Cerebellar cortex (tissue), 1 donor: ENCODE results near the gene CYTH1.

ENCODE experiments used
- DNase-seq: peaks from one replicate; pipeline ENCODE4 v3.0.0-alpha.2; 2015; ENCODE audit warnings: low spot score

The CYTH1 gene

DNA sequence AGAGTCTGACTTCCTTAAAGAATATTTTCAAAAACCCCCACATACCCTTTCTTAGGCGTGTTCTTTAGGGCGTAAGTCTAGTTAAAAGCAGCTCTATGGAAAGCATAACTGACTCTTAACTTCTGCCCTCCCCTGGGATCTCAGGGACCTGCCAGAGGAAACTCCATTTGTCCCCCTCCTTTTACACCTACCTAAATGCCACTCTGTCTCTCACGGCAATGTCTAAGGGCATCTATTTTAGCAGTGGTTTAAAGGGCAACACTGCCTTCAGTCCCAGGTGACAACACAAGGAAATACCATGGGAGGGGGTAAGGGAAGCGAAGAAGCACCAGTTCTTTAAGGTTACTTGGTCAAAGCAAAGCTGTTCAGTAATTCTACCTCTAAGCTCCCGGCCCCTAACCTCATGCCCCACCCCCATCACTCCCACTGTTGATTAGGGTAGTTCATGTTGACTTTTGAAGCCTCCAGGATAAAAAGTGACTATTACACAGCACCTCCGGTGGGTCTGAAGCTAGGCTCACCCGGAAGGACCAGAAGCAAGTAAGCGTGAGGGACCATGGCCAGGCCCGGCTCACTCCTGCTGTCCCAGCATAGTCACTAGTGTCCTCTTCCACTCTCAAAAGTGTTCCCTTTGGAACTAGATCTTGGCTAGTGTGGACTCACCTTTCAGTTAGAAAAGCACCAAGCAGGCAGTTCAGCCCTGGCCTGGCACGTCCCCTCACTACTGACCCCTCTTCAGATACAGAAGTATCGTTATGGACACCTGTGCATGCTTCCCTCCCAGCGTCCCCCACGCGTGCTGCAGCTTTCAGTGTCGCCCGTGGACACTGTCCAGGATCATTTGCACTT is 47.1 kb downstream of the CYTH1 start:
- no peak for DNase-seq

DNA sequence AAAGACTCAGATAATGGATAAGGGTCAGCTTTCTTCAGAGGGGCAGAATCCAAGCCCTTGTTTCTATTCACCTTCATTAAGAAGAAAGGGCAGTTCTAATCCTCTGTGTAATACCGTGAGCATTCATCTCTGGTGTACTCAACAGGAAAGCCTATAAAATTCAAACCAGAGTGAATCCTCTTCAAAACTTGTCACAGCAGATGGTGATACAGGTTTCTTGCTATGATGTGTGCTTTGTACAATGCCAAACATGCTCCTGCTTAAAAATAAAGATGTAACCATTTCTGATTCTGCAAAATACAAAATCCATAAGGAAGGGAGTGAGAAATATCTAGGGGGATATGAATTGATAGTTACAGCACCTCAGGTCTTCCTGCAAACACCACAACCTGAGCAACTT is 49.7 kb downstream of the CYTH1 start:
- DNase-seq: no peak

DNA sequence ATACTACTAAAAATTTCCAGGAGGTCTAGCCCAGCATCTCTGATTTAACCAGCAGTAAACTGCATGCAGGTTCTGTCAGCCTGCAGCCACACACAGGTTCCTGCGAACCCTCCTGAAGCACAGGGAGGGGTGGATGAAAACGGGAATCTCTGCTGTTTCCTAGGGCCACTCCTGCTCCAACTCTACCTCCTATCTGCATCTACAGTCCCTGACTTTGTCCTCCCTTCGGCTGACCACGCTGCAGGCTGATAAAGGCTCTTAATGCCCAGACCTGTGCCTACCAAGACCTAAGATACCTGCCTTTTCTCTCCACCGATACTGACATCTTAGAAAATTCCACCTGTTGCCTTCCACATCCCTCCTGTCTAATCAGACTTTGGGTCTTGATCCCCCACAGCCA is 50.2 kb downstream of the CYTH1 start:
- no peak for DNase-seq

DNA sequence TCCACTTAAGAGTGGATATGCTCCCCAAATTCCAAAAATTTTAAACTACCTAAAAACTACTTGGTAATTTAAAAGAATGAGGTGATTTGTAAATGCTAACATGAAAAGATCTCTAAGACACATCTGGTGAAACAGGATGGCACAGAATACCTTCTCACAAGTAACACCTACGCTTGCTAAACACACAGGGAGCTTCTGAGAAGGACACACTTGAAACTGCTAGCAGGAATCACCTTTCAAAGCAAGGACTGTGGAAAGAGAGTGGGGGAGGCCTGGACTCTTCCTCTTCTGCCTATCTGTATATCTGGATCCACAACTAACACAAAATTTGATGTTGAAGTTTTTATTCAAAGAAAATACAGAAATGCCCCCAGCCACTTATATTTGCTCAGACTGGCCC is 52.4 kb downstream of the CYTH1 start:
- no peak for DNase-seq

DNA sequence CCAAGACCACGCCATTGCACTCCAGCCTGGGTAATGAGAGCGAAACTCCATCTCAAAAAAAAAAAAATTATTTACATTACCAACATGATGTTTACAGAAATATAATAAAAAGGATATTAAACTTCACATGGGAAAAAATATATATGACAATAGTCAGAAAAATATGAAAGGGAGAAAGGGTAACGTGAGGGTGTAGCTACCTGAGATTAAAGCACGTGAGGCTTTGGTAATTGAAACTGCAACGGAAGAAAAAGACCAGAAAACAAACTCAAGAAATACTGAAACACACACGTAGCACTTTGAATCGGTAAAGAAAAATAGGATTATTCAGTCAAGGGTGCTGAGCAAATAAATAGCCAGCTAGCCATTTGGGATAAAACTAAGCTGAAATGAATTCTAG is 53.6 kb downstream of the CYTH1 start:
- DNase-seq: no peak

DNA sequence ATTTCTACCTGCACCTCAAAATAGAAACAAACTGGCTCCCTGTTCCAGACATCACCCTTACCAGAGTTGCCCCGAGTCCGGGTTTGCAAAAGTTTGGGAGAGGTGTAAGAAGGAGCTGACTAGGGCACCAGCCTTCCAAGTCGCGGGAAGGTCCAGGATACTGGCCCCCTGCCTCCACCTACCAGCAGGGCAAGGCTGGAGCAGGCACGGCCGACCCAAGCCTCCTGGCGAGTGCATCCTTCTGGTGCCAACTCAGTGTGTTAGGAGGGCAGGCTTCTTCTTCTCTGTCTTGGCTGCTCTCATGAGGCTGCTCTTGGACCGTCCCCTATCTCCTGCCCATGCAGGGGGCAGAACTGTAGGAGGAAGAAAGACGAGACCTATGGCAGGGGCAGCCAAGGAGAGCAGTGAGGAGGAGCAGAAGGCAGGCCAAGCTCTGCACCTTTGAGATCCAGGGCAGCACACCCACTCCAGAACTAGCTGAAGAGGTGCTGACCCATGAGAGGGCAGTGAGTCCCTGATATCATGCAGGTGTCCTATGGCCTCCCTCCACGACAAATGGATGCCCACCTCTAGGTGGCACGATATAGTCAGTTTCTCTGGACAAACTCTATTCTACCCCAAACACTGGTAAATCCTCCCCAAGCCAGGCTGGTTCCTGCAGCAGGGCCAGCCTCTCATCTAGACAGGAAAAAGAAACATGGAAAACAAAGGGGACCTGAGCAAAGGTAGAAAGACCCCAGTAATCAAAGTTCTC is 54.4 kb downstream of the CYTH1 start:
- DNase-seq: no peak

DNA sequence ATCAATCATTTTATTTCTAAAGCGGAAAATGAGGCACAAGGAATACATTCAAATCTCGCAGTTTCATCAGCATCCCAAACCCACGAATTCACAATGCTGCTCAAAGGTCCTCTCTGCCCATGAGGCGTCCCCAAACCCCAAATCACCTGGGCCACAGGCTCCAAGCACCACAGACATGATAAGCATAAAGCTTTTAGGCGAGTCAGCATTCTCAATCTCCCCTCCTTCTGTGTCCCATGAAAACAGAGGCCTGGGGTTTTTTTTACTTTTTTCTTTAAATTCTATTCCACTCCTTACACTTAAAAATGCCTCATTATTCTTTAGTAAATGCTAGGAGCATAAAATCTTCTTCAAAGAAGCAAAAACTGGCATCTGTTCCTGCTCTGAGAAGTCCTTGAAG is 55.0 kb downstream of the CYTH1 start:
- DNase-seq: no peak

DNA sequence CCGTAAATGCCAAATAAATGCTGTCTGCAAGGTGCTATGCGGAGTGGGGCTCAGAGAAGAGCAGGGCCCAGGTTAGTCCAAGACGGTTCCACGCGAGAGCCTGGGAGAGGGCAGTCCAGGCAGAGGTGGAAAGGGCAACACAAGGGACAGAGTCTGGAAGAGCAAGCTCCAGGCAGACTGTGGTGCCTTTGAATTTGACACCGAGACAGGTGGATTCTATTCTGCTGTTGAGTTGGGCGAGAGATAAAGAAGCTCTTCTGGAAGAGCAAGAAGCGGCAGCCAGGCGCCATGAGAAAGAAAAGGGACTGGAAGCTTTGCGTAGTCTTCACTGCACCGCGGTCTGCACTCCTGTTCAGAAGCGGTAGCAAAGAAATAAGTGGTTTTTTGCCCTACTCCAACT is 55.6 kb downstream of the CYTH1 start:
- no peak for DNase-seq

DNA sequence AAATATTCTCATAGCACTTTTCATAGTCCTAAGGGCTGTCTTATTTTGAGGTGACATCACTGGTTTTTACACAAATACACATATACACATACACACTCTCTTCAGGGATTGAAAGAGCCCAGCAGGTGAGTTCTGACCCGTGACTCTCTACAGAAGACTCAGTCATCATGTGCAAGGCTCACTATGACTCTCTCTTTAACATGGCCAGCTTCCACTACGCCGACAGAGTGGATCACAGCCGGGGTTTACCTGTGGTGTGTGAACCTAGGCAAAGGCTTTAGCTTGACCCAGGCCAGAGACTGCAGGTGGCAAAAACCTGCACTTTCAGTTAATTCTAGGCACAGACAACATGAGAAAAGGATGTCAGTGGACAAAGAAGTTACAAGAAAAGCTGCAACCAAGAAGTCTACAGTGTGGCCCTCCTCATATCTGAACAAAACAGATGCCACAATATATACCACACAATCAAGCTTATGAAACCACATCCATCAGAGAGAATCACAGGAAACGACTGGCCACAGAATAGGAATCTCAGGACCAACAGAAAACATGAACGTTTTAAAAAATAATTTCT is 56.5 kb downstream of the CYTH1 start:
- no peak for DNase-seq

DNA sequence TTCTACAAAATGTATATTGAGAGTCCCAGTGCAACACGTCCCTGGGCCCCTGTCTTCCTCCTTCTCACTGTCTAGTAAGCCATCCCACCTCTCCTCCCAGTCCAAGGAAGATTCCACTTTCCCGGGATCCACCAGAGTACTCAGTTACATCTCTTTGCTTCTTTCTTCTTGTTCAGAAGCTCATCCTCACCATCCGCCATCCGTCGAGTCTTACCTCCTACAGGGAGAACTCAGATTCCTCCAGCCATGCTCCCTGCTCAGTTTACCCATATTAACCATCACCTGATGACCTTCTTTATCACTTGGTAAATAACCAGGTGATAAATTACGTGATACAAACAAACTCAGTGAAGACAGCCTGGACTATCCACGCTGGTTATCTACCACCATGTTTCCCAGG is 57.1 kb downstream of the CYTH1 start:
- DNase-seq: no peak

DNA sequence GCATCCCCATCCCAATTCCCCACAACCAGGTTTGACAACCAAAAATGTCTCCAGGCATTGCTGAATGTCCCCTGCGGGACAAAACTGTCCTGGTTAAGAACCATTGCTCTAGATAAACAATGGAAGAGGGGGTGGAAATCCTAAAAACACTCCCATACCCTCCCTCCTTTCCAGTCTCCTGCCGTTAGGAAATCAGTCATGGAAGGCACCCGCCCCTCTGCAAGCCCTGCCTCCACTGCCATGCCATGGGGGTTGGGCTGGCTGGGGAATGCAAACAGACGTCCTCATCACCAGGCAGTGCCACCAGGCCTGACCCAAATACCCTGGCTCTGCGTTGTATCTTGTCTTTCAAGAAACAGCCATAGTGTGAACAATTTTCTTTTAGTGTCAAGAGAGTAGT is 57.5 kb downstream of the CYTH1 start:
- peak; percentile 74 for DNase-seq

DNA sequence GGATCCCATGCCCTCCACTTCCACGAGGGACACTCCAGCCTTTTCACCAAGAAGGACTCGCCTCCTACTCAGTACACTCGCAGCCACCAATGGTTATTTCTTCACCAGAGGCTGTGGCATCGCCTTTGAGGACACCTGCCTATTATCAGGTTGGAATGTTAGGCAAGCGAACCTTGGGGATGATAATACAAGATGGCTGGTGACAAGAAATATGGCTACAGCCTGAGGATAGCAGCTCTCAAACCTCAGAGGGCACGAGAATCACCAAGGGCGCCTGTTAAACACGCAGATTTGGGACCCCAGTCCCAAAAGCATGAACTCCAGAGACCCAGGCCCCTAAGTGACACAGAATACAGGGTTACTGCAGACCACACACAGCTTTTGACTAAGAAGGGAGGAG is 58.1 kb downstream of the CYTH1 start:
- DNase-seq: no peak

DNA sequence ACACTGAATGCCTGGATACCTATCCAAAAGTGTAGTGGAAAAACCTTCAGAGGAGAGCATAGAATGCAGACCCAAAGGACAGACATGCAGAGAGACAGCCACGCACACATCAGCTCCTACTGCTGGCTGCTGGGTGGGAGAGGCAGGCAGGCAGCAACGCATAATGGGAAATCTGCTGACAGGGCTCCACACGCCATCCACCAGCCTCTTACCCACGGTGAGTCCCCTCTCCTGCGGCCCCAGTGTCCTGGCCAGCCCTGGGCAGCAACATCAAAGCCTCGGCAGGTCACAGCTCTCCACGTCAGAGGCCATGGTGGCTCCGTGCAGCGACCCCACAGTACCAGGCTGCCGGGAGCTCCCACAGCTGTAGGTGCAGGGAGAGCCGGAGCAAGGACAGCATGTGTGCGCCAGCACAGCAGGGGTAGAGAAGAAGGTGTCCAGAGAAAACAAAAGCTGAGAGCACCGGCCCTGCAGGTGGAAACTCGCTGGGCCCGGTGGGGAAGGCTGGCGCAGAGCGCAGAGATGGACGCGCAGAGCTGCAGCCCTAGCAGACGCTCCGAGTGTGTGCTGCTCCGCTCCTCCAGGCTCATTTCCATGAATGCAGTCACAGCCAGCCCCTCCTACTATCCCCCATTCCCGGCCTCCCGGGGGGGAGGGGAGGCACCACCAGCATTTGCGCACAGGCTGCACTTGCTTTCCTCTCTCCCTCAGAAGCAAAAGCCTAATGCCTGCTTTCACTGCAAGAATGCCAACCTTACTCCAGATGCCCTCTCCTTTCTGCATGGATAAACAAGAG is 58.9 kb downstream of the CYTH1 start:
- DNase-seq: peak; percentile 87

DNA sequence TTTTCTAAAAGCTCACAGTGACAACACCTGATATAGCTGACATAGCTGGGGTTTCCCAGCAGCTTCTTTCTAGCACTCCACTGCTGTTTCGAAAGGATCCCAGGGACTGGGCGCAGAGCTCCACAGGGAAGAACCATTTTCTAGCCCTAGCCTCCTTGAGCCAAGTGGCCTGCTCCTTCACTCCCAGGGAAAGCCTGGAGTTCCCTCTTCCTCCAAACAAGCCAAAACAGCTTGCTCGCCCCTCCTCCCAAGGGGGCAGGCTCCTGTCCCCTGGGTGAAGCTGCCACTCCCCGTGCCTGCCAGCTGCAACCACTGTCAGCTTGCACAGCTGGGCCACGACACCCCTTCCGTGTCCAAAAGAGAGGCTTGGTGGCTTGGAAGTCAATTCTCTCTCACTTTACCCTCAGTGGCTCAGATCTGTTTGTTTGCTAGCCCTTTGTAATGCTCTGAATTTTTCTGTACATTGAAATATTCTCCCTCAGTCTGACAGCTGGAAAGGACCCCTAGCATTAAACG is 59.8 kb downstream of the CYTH1 start:
- DNase-seq: peak; percentile 48

DNA sequence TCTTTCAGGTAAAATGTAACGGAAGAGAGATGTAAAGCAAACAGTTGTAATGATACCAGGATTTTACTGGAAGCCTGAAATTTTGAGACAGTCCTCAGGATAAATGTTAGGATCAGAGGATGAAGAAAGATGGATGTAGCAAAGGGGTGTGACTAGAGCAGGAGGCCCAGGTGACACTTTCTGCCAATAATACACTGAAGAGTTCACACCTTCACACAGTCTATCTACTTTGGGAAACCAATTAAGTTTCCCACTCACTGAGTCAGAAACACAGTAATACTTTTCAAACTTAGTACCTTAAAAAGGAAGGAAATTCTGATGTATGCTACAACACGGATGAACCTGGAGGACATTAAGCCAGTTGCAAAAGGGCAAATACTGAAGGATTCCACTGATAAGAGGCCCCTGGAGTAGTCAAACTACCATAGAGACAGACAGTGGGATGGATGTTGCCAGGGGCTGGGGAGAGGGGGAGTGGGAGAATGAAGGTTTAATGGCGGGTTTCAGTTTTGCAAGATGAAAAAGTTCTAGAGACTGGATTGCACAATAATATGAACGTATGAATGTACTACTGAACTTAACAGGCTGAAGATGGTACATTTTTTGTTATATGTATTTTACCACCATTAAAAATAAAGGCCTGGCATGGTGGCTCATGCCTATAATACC is 62.3 kb downstream of the CYTH1 start:
- peak; percentile 34 for DNase-seq

DNA sequence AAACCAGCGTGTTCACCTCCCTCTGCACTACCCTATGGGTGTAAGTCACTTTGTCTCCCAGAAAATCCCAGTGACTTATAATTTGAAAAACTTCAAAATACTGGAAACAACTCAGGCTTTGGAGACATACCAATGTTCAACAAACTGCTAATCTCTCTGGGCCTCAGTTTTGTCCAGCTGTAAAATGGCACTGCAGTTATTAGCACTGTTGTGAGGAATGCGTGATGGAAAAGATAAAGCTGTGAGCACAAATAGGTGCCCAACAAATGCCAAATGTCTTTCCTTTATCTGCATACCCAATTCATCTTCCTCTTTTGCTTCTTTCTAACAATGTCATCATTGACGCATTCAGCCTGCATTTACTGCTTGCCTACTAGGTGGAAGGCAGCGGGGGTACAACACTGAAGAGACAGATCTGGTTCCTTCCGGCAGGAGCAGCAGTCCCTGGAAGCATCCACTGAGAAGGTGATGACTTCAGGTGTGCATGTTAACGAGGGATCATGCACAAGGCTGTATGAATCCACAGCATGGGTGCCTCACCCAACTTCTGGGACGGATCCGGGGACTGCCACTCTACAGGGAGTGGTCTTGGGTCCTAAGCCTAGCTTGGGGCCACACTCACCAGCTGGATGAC is 63.4 kb downstream of the CYTH1 start:
- DNase-seq: peak; percentile 57

DNA sequence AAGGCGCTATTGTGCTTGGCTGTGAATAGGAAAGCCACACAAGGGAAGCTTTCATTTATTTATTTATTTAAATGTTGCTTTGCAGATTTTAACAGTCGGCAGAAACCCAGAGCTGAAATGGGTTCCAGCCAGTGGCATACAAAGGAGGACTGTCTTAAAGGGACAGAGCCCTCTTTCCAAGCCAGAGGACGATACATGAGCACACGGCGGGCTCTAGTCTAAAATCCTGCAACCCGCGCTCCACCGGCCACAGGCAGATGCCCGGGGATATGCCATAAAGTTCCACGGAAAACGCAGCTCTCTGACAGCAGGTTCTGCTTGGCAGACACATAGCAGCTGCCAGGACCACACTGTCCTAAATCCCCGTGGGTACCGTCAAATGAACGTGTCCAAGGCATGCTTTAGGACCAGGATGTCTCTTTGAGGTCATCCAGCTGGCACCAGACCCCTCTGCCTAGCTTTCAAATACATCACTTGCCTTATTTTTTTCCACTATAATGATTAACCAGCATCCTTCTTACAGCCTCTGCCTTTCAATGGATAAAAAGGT is 64.6 kb downstream of the CYTH1 start:
- peak; percentile 92 for DNase-seq

DNA sequence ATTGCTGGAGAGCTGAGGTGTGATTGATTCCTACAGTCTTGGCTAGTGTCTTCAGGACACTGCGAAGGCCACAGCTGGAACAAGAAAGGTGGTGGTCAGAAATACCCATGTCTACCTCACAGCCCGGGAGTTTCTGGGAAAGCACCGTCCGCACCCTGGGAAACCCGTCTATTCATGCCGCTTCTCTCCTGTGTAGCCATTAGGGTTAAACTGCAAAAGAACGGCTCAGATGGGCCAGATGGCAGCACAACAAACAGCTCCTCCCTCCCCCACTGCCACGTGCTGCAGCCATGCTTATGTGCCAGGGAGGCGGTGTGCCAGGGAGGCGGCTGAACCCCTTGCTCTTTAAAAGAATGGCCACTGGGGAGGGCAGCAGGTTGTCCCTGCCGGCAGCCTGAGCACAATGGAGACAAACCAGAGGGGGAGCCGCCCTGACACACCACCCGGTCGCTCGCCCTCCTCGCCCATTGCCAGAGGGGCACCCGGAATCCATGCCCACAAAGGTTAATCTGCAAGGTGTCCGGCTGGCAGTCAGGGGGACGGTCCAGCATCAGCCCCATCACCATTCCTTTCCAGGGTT is 65.2 kb downstream of the CYTH1 start:
- DNase-seq: peak; percentile 95

DNA sequence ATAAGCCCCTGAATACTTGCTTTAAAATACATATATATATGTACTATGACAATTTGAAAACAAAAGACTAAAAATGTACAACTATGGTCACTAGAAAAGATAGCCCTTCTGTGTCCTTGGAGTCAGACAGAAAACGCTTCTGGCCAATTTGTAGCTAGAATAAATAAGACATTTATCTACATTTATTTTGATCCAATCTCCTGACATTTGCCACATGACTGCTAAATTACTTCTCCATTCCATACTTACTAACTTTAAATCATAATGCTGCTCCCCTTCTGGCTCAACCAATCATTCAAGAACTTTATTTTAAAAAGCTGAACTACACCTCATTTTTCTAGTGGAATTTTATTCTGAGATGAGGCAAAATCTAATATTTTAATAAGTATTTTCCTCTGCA is 65.8 kb downstream of the CYTH1 start:
- DNase-seq: no peak

DNA sequence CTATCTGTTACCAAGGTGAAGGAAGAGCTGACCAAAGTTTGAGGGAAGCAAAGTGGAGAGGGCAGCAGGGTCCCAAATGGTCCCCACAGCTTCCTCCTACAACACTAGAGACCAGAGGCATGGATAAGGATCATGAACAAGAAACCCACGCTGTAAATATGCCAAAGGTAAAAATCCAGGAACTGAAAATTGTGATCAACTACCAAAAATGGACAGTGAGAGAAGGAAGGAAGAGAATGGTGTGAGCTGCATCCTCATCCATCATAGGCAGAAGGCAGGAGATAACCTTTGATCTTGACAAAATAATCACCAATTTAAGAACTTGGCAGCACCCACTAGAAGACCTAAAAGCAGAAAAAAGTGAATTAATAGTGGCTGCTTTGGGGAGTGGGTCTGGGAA is 66.2 kb downstream of the CYTH1 start:
- no peak for DNase-seq
